ENCODE results near the gene ELAVL2.

The ELAVL2 gene

GRCh38 chr9:23700359-23700758, 125.7 kb downstream of the ELAVL2 start:
- ChIA-PET CTCF (interaction anchor here (1.3 to 2.5 kb wide), 3 partner anchors 11 to 32 kb away, joined by 3 to 9 read pairs (median 6); no protein-coding TSS in a partner anchor), POLR2A (no interaction called here)
- no peak for DNase-seq (ENCODE audit: extremely low spot score)
- no peak for TF ChIP-seq CTCF (IDR thresholded peaks at IDR 0.05; ENCODE audit: control extremely low read depth, extremely low read depth, low read depth, missing control alignments)

GRCh38 chr9:23698161-23698560, 127.9 kb downstream of the ELAVL2 start:
- POLR2A ChIA-PET, result no interaction called here
- CTCF ChIA-PET, result no interaction called here
- TF ChIP-seq CTCF (IDR thresholded peaks at IDR 0.05; ENCODE audit: control extremely low read depth, extremely low read depth, low read depth, missing control alignments), result no peak
- no peak for DNase-seq (ENCODE audit: extremely low spot score)

GRCh38 chr9:23695572-23695971, 130.5 kb downstream of the ELAVL2 start:
- ChIA-PET POLR2A (no interaction called here), CTCF (no interaction called here)
- no peak for DNase-seq (ENCODE audit: extremely low spot score)

GRCh38 chr9:23693374-23693773, 132.7 kb downstream of the ELAVL2 start:
- POLR2A ChIA-PET, result no interaction called here
- no peak for DNase-seq (ENCODE audit: extremely low spot score)
- CTCF ChIA-PET, result interaction anchor here (1.1 kb wide), 1 partner anchor 9 kb away, joined by 3 read pairs; no protein-coding TSS in a partner anchor

More at GRCh38 chr9:23695572-23695971, 130.5 kb downstream of the ELAVL2 start:
- TF ChIP-seq CTCF (IDR thresholded peaks at IDR 0.05; ENCODE audit: control extremely low read depth, extremely low read depth, low read depth, missing control alignments), result no peak

GRCh38 chr9:23686896-23687295, 139.1 kb downstream of the ELAVL2 start:
- ChIA-PET CTCF (no interaction called here), POLR2A (no interaction called here)
- no peak for TF ChIP-seq CTCF (IDR thresholded peaks at IDR 0.05; ENCODE audit: control extremely low read depth, extremely low read depth, low read depth, missing control alignments)
- no peak for DNase-seq (ENCODE audit: extremely low spot score)

More at GRCh38 chr9:23693374-23693773, 132.7 kb downstream of the ELAVL2 start:
- TF ChIP-seq CTCF (IDR thresholded peaks at IDR 0.05; ENCODE audit: control extremely low read depth, extremely low read depth, low read depth, missing control alignments), result no peak

GRCh38 chr9:23686257-23686656, 139.8 kb downstream of the ELAVL2 start:
- no peak for TF ChIP-seq CTCF (IDR thresholded peaks at IDR 0.05; ENCODE audit: control extremely low read depth, extremely low read depth, low read depth, missing control alignments)
- DNase-seq (ENCODE audit: extremely low spot score), result no peak
- ChIA-PET CTCF (no interaction called here), POLR2A (no interaction called here)

GRCh38 chr9:23683611-23684061, 142.4 kb downstream of the ELAVL2 start:
- DNase-seq (ENCODE audit: extremely low spot score), result no peak
- CTCF ChIA-PET, result interaction anchor here (1.0 kb wide), 1 partner anchor 18 kb away, joined by 3 read pairs; no protein-coding TSS in a partner anchor
- POLR2A ChIA-PET, result no interaction called here
- no peak for TF ChIP-seq CTCF (IDR thresholded peaks at IDR 0.05; ENCODE audit: control extremely low read depth, extremely low read depth, low read depth, missing control alignments)
